Left hindlimb (tissue), 1 donor: ENCODE data around the gene PREX1.
"Not testable (repeated sequence)": the region's sequence is repeated elsewhere in the genome, so short reads cannot be mapped to it uniquely, and the experiment has no call there.

Experiments used
- DNase-seq: peaks from one replicate; pipeline ENCODE4 v3.0.0-alpha.2; 2018

The PREX1 gene

DNA sequence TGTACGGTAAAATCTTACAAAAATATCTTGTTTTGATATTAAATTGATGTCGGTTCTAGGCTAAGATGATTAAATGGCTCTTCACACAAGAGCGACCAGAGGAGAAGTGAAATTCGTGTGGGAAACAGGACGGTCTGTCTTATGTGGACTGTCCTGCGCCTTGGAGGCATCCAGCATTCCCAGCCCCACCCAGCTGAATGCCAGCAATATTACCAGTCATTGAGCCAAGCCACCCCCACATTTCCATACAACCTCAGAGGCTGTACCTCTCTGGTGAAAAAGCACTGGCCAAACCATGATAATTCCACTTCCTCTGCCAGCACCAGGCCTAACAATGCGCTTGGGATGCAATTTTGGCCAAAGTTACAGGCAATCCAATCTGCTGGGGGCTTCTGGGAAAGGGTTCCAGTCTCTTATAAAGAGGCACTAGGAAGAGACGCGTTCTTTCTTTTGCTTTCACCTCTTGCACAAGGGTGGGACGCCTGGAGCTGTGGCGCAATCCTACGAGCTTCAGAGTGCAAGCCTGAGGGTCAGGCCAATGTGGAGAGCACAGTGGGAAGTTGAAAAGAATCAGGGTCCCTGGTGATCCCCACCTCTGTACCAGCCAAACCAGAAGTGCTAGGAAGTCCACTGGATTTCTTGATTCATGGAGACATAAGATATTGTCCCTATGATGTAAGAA lies 213.1 kb downstream of the PREX1 start:
- DNase-seq = no peak

DNA sequence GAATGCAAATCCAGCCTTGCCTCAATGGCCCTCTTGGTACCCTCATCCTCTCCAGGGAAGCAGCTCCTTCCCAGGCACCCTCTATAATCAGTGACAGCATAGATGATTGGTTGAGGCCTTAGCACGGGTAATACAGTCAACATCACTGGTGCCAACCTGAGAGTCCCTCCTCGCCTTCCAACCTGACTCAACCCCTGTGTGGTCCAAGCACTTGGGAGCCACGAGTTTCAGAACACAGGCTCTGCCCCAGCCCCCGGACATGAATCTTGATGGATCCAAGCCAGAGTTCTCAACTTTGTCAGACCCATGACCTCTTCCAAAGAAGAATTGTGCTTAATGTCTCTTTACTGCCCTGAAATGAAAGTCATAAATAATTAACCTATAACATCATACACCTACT lies 213.9 kb downstream of the PREX1 start:
- no peak for DNase-seq

DNA sequence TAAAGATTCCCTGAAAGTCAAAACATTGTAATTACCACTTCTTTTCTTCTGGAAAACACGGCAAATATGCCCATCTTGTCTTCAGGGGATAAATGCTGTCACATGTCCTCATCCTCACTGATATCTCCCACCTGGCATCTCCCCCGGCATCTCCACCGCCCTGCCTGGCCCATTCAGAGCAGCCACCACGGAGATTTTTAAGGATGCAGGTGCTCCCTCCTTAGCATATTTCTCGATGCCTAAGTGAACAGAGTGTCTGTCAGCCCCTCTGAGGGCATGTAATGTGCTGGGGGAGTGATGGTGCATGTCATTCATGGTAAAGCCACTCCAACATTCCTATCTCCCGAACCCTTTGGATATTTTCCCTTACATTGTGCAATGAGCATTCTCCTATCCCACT lies 215.5 kb downstream of the PREX1 start:
- DNase-seq = no peak

DNA sequence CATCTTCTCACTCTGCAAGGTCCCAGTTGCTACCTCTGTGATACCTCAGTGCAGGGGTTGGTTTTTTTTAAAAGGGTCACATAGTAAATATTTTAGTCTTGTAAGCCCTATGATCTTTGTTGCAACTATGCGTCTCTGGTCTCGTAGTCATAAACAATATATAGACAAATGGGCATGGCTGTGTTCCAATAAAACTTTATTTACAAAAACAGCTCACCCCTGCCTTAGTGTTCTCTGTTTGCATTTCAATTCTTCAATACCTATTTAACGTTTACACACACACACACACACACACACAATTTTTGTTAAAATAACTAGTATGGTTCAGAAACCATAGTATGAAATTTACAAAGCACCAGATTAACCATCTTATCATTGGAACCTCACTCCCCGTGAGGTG lies 216.8 kb downstream of the PREX1 start:
- no peak for DNase-seq

- no peak for DNase-seq
Measured at GRCh38 chr20:48609491-48609978, 218.3 kb downstream of the PREX1 start.

GRCh38 chr20:48608756-48609155 lies 219.0 kb downstream of the PREX1 start:
- no peak for DNase-seq

DNA sequence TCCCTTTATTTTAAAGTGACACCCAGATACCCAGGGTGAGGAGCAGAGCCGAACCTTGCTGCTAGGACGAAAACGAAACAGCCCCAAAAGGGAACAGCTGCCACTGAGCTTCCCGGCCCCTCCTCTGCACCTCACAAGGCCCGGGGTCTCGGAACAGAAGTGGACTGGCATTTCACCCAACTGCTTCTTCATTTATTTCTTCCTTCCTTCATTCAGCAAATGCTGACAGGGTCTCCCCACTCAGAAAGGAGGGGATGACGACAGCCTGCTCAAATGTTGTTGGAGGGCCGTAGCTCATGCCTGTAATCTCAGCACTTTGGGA lies 220.3 kb downstream of the PREX1 start:
- DNase-seq = no peak

DNA sequence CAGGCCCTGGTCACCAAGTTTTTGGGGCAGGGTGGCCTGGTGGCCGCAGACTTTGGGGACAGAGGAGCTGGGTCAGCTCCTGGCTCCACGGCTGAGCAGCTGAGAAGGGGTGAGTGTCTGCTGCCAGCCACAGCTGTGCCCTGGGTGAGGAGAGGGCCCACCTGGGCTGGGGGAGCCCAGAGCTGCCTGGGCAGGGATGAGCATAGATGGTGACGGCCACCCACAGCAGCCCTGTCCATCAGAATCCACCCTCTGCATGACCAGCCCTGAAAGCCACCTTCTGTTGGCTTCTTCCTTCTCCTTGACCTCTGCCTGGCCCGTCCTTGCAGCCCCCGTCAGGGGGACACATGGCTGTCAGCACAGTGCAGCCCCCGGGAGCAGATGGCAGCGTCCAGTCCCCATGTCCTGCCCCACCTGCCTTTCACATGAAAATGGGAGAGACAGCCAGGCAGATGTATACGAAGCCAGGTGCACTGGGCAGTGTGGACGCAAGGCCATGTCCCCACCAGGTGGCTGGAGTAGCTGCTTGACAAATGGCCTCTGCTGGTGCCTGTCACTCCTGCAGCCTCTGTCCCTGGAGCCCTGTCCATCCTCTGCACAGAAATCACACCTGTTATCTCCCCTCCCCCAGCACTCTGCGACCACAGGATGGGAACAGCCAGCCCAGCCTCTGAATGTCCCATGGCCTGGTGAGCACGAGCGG lies 220.8 kb downstream of the PREX1 start:
- no peak for DNase-seq

- no peak for DNase-seq
Measured at GRCh38 chr20:48606172-48606840, 221.5 kb downstream of the PREX1 start.

DNA sequence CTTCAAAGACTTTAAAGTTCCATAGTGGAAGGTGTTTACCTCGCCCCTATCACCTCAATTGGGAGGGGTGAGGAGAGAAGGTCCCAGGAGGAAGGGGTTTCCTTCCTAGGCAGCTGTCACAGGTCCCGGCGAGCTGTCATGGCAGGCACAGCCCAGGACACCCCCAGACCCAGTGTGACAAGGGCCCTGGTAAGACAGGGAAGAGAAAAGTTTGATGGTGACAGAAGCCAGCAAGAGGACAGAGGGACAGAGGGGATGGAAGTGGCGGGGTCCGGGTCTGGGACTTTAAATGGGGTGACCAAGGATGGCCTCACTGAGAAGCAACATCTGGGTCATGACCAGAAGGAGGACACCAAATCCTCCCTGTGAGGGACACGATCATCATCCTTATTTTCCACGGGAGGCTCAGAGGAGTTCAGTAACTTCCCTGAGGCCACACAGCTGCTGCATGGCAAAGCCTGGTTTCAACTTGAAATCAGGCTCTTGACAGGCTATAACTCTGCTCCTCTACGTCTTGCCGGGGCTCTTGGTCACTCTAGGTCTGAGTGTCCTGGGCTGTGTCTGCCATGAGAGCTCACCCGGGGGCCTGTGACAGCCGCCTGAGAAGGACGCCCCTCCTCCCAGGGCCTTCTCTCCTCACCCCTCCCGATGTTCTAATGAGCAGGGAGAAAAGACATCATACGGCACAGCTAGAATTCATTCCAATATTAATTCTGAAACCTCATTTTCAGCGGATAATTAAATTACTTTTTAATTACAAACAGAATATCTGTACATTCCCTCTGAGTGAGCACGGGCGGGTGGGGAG lies 222.2 kb downstream of the PREX1 start:
- DNase-seq = no peak

DNA sequence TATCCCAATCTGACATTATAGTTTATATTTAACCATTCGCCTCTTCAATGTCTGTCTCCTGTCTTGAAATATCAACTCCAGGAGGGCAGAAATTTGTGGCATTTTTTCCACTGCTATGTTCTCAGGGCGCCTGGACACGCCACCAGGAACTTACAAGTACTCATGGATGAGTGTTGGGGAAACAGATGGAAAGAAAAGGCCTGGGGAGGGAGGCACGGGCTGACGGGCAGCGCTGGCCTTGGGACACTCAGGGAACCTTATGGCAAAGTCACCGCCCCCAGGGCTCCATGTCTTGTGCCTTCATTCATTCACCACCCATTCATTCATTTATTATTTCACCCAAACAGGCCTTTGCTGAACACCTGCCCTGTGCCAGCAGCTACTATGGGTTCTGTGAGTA lies 222.9 kb downstream of the PREX1 start:
- DNase-seq = no peak

GRCh38 chr20:48604426-48604825 lies 223.4 kb downstream of the PREX1 start:
- DNase-seq = no peak

GRCh38 chr20:48603819-48604405 lies 223.9 kb downstream of the PREX1 start:
- DNase-seq = no peak

DNA sequence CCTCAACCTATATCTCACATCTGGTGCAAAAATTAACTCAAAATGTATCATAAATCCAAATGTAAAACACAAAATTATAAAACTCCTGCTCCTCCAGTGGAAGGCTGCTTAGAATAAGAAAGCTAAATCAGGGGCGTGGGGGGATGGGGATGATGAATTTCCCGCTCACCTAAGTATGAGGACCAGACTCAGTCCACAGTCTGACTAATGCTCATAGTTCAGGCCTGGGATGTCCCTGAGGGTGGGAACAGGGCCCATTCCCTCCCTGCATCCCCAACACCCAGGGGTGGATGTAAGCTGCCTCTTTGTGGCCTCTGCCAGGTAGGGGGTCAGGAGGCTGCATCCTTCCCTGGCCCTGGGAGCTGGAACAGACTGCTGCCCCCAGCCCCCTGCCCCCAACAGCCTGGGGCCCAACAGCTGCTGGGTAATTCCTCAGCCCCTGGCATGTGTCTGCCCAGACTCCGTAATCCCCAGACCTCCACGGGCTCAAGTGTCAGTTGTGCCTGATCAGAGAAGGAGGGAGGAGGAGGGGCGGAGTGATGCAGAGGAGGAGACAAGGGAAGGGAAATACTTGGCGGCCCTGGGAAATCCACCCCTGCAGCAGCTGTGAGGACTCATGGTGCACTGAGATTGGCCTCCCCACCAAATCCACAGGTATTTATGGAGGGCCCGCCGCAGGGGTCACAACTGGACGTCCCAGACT lies 224.5 kb downstream of the PREX1 start:
- DNase-seq = peak; percentile 61

- DNase-seq = no peak
Measured at GRCh38 chr20:48601798-48602197, 226.0 kb downstream of the PREX1 start.

GRCh38 chr20:48600470-48600945 lies 227.3 kb downstream of the PREX1 start:
- no peak for DNase-seq

- no peak for DNase-seq
Measured at GRCh38 chr20:48599748-48600469, 227.9 kb downstream of the PREX1 start.

GRCh38 chr20:48599106-48599747 lies 228.6 kb downstream of the PREX1 start:
- DNase-seq = no peak

- not testable (repeated sequence) for DNase-seq
Measured at GRCh38 chr20:48598303-48598941, 229.4 kb downstream of the PREX1 start.
